Kidney (tissue), 14 donors: ENCODE data around the gene ADARB2. TPM values are rescaled to one million over a fixed set of nuclear protein-coding genes. Genes with fewer than 3 reads are reported as not detected.

ENCODE experiments used
- DNase-seq, 5 donors: peaks; one replicate each; pipeline ENCODE4 v3.0.0-alpha.2; 2013 to 2020
- FAIRE-seq: peaks from 2 replicates; lab custom pipeline; 2012; peaks lifted over from hg19 to GRCh38; lab: Jason Lieb, UNC
- H3K27ac ChIP-seq, 2 donors: one replicate each; pipeline ENCODE4 v1.7.0; 2013; ENCODE audit warnings: low read depth in 2 of 2, low read length in 2 of 2, inconsistent platforms in 1 of 2
- H3K27me3 ChIP-seq: one replicate; pipeline ENCODE4 v1.7.1; 2013; ENCODE audit warnings: low read length, inconsistent platforms; ENCODE audit not compliant: control insufficient read depth, insufficient read depth
- H3K36me3 ChIP-seq, 3 donors: one replicate each; pipeline versions ENCODE4 v1.7.0 to v1.7.1; 2013; ENCODE audit warnings: low read length in 3 of 3, control low read depth in 1 of 3, inconsistent platforms in 1 of 3; ENCODE audit not compliant: insufficient read depth in 3 of 3, control insufficient read depth in 2 of 3
- H3K4me1 ChIP-seq, 3 donors: one replicate each; pipeline versions ENCODE4 v1.7.0 to v1.7.1; 2013; ENCODE audit warnings: low read length in 3 of 3, inconsistent platforms in 1 of 3, low read depth in 1 of 3; ENCODE audit not compliant: control insufficient read depth in 2 of 3, insufficient read depth in 2 of 3
- H3K4me3 ChIP-seq, 3 donors: one replicate each; pipeline versions ENCODE4 v1.7.0 to v1.8.1; 2013; ENCODE audit warnings: low read length in 3 of 3, control low read depth in 1 of 3, inconsistent platforms in 1 of 3
- H3K9ac ChIP-seq, 3 donors: one replicate each; pipeline versions ENCODE4 v1.7.0 to v1.7.1; 2013; ENCODE audit warnings: low read length in 3 of 3, control low read depth in 1 of 3, inconsistent platforms in 1 of 3
- H3K9me3 ChIP-seq, 3 donors: one replicate each; pipeline versions ENCODE4 v1.7.0 to v1.7.1; 2013; ENCODE audit warnings: low read length in 3 of 3, control low read depth in 1 of 3, inconsistent platforms in 1 of 3; ENCODE audit not compliant: control insufficient read depth in 2 of 3, insufficient read depth in 1 of 3
- CTCF ChIP-seq: IDR thresholded peaks from 3 replicates; pipeline ENCODE4 v1.5.1; 2012; ENCODE audit warnings: mild to moderate bottlenecking, moderate library complexity, borderline replicate concordance; ENCODE audit not compliant: insufficient read depth; ENCODE audit errors: extremely low read depth
- intact Hi-C: fragments of 100-400 bp; cut with DNase I; formaldehyde crosslinking; loops from one replicate; pipeline ENCODE4 v1.11.1; 2022
- polyA plus RNA-seq: library from polyadenylated mRNA; stranded (reverse); fragments of 350-450 nt; fragmentation: Illumina TruSeq; extraction: RNeasy Lipid Tissue Mini Kit (QIAGEN cat#74804); gene quantifications from one replicate; pipeline ENCODE4 v1.2.3, GENCODE V29; 2014; ENCODE audit warnings: low read depth, low replicate concordance; ENCODE audit not compliant: insufficient read depth
- total RNA-seq: library from RNA; stranded (reverse); fragmentation: NEBNext Ultra II Directional; extraction: Animal tissue kit (Norgen Biotek cat#: 25700); gene quantifications from one replicate; pipeline ENCODE4 v1.2.1, GENCODE V29; 2021
- donor health status: control.
- donor health status: control.
- donor health status: control.
- donor health status: control.
- donor health status: control.
- donor health status: DM: yes; HTN: yes; CAD: no.
- donor health status: Normal renal cell carcinoma (clear cell type).

ADARB2 gene
- total and polyA plus RNA-seq, 2 donors from 2014 or later, result 1.0 to 1.3 TPM

- H3K27me3 ChIP-seq, result peaks cover 2% of the 10 kb centered on the region
- FAIRE-seq, result no peak
- no peak for TF ChIP-seq CTCF
- no peaks in the 10 kb centered on the region for H3K4me1 ChIP-seq
- no peaks in the 10 kb centered on the region for H3K9me3 ChIP-seq
- H3K9ac ChIP-seq, result no peak overlapping the region
- no peak for DNase-seq
- intact Hi-C loops, result no loop called here
- no peak overlapping the region for H3K4me3 ChIP-seq
- no peaks in the 10 kb centered on the region for H3K36me3 ChIP-seq
- H3K27ac ChIP-seq, result no peak overlapping the region
These were observed 356.0 kb downstream of the ADARB2 start for GRCh38 chr10:1381339-1381738.

GRCh38 chr10:1380088-1380671 lies 357.1 kb downstream of the ADARB2 start:
- no peaks in the 10 kb centered on the region for H3K36me3 ChIP-seq
- intact Hi-C loops, result no loop called here
- peaks cover 2% of the 10 kb centered on the region for H3K27me3 ChIP-seq
- TF ChIP-seq CTCF, result no peak
- no peak for FAIRE-seq
- DNase-seq, result peak in 1 of 5 donors; percentile 15
- no peak overlapping the region for H3K9ac ChIP-seq
- no peaks in the 10 kb centered on the region for H3K9me3 ChIP-seq
- no peaks in the 10 kb centered on the region for H3K4me1 ChIP-seq
- H3K4me3 ChIP-seq, result no peak overlapping the region
- no peak overlapping the region for H3K27ac ChIP-seq

GRCh38 chr10:1379601-1380000 lies 357.7 kb downstream of the ADARB2 start:
- no peaks in the 10 kb centered on the region for H3K36me3 ChIP-seq
- no peak overlapping the region for H3K4me3 ChIP-seq
- H3K27ac ChIP-seq, result no peak overlapping the region
- no peaks in the 10 kb centered on the region for H3K9me3 ChIP-seq
- no peak overlapping the region for H3K9ac ChIP-seq
- intact Hi-C loops, result no loop called here
- no peak for TF ChIP-seq CTCF
- DNase-seq (peak in 3 of 5 donors; percentile 32 to 45 (median 40)), FAIRE-seq (no peak)
- no peaks in the 10 kb centered on the region for H3K4me1 ChIP-seq
- peaks cover 2% of the 10 kb centered on the region for H3K27me3 ChIP-seq

GRCh38 chr10:1378473-1378872 lies 358.9 kb downstream of the ADARB2 start:
- DNase-seq (peak in 1 of 5 donors; percentile 19), FAIRE-seq (no peak)
- H3K27me3 ChIP-seq, result peaks cover 2% of the 10 kb centered on the region
- H3K36me3 ChIP-seq, result no peaks in the 10 kb centered on the region
- H3K27ac ChIP-seq, result no peak overlapping the region
- no peak for TF ChIP-seq CTCF
- intact Hi-C loops, result no loop called here
- no peak overlapping the region for H3K4me3 ChIP-seq
- no peaks in the 10 kb centered on the region for H3K4me1 ChIP-seq
- H3K9me3 ChIP-seq, result no peaks in the 10 kb centered on the region
- H3K9ac ChIP-seq, result no peak overlapping the region
